HCT116 (cell line): Measurements from ENCODE around the gene CD72.

Experiments
- CTCF ChIP-seq, 3 experiments: fragments of 200-600 bp in 1 of 3; sonication (generic) in 1 of 3; IDR thresholded peaks in 2 of 3; conservative IDR thresholded peaks in 1 of 3; 2 replicates each; pipeline ENCODE4 v1.5.1; 2012 to 2017; ENCODE audit warnings: low read depth in 2 of 3, low read length in 2 of 3, antibody characterized with exemption in 1 of 3, borderline replicate concordance in 1 of 3, control low read depth in 1 of 3, mild to moderate bottlenecking in 1 of 3, mixed read lengths in 1 of 3, mixed run types in 1 of 3, moderate library complexity in 1 of 3; ENCODE audit not compliant: insufficient read depth in 1 of 3
- POLR2AphosphoS5 ChIP-seq: IDR thresholded peaks from 2 replicates; pipeline ENCODE4 v1.6.1; 2011; ENCODE audit warnings: mild to moderate bottlenecking, low read depth, low read length, moderate library complexity
- SRF ChIP-seq: IDR thresholded peaks from 2 replicates; pipeline ENCODE4 v1.6.1; 2012; ENCODE audit warnings: low read depth
- ZNF274 ChIP-seq: fragments of 200-500 bp; sonication (Bioruptor generic); IDR thresholded peaks from 2 replicates; pipeline ENCODE4 v1.6.1; 2014; ENCODE audit warnings: mild to moderate bottlenecking, low read depth, low read length, inconsistent platforms

GRCh38 chr9:35560625-35561337 lies 57.4 kb downstream of the CD72 start:
- TF ChIP-seq ZNF274 = no peak
- TF ChIP-seq CTCF (IDR thresholded peaks at IDR 0.05 in 2 of 3, conservative IDR thresholded peaks at IDR 0.05 in 1 of 3; ENCODE audit: borderline replicate concordance in 1 of 3, insufficient read depth in 1 of 3, low read depth in 2 of 3, low read length in 2 of 3) = no peak
- TF ChIP-seq SRF = no peak
- no peak for TF ChIP-seq POLR2AphosphoS5
